Mesendoderm (in vitro differentiated cells): ENCODE results near the gene NHEJ1.

Experiments used
- DNase-seq: peaks from one replicate; pipeline ENCODE4 v3.0.0; 2013
- H2AK5ac ChIP-seq: 2 replicates; pipeline ENCODE4 v1.6.1; 2013; ENCODE audit warnings: low read length, inconsistent platforms
- H2BK120ac ChIP-seq: 2 replicates; pipeline ENCODE4 v1.6.1; 2013; ENCODE audit warnings: low read depth, mild to moderate bottlenecking, low read length, moderate library complexity, mixed read lengths
- H2BK15ac ChIP-seq: replicated peaks from 2 replicates; pipeline ENCODE4 v1.6.1; 2013; ENCODE audit warnings: low read depth, mild to moderate bottlenecking, moderate library complexity
- H2BK5ac ChIP-seq: 2 replicates; pipeline ENCODE4 v1.6.1; 2013; ENCODE audit warnings: low read length, inconsistent platforms
- H3K18ac ChIP-seq: 2 replicates; pipeline ENCODE4 v1.6.1; 2013; ENCODE audit warnings: mild to moderate bottlenecking, low read length, mixed read lengths
- H3K23ac ChIP-seq: one replicate; pipeline ENCODE4 v1.6.1; 2013; ENCODE audit warnings: low read length
- H3K27ac ChIP-seq: 2 replicates; pipeline ENCODE4 v1.5.1; 2013; ENCODE audit warnings: low read depth, mild to moderate bottlenecking, inconsistent platforms, low read length, moderate library complexity
- H3K27me3 ChIP-seq: 2 replicates; pipeline ENCODE4 v1.6.1; 2013; ENCODE audit warnings: low read length, control low read depth, mild to moderate bottlenecking, inconsistent platforms; ENCODE audit not compliant: insufficient read depth, poor library complexity
- H3K36me3 ChIP-seq: 2 replicates; pipeline ENCODE4 v1.6.1; 2013; ENCODE audit warnings: low read length, inconsistent platforms; ENCODE audit not compliant: control insufficient read depth, insufficient read depth
- H3K4ac ChIP-seq: one replicate; pipeline ENCODE4 v1.6.1; 2013; ENCODE audit warnings: low read depth, mild to moderate bottlenecking, low read length, moderate library complexity
- H3K4me1 ChIP-seq: 2 replicates; pipeline ENCODE4 v1.6.1; 2013; ENCODE audit warnings: low read depth, low read length, inconsistent platforms; ENCODE audit not compliant: control insufficient read depth
- H3K4me2 ChIP-seq: 2 replicates; pipeline ENCODE4 v1.6.1; 2013; ENCODE audit warnings: low read length
- H3K4me3 ChIP-seq: 2 replicates; pipeline ENCODE4 v1.5.1; 2013; ENCODE audit warnings: mild to moderate bottlenecking, low read length
- H3K56ac ChIP-seq: one replicate; pipeline ENCODE4 v1.6.1; 2013; ENCODE audit warnings: low read length
- H3K79me1 ChIP-seq: 2 replicates; pipeline ENCODE4 v1.6.1; 2013; ENCODE audit warnings: low read length, inconsistent platforms
- H3K79me2 ChIP-seq: 2 replicates; pipeline ENCODE4 v1.6.1; 2013; ENCODE audit warnings: mild to moderate bottlenecking, low read length; ENCODE audit not compliant: control insufficient read depth, insufficient read depth
- H3K9ac ChIP-seq: 2 replicates; pipeline ENCODE4 v1.6.1; 2013; ENCODE audit warnings: low read length, inconsistent platforms
- H4K5ac ChIP-seq: one replicate; pipeline ENCODE4 v1.6.1; 2013; ENCODE audit warnings: low read length
- H4K8ac ChIP-seq: one replicate; pipeline ENCODE4 v1.6.1; 2013; ENCODE audit warnings: low read depth, mild to moderate bottlenecking, control low read depth, low read length, moderate library complexity
- WGBS: extraction: QIAGEN DNeasy Blood & Tissue Kit; methylation state at CpG from one replicate; pipeline ENCODE4 v1.1.7; 2013; ENCODE audit warnings: low lambda C conversion rate, missing lambda C conversion rate; ENCODE audit not compliant: insufficient coverage; ENCODE audit errors: extremely low coverage; 5-methylcytosine and 5-hydroxymethylcytosine counted together

NHEJ1 gene

DNA sequence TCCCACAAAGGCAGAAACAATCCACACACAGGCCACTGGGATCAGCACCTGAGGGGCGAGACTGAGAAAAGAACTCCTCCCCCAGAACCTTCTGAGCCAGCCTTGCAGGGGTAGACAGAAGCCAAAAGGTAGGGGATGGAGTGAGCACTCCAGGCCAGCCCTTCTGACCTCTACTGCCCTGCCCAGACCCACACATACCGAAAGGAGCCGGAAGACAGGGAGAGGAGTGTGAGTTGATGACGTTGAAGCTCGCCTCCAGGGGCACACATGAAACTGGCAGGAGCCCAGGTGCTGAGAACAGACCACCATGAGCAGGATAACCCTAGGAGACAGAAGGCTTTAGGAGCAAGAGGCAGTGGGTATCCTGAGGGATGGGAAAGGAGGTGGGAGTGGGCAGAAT is 7.4 kb upstream of the NHEJ1 start:
- H3K4me2 ChIP-seq: no peak overlapping the region
- no peak overlapping the region for H3K27ac ChIP-seq
- no peaks in the 10 kb centered on the region for H3K79me2 ChIP-seq
- no peak overlapping the region for H2AK5ac ChIP-seq
- H3K4ac ChIP-seq: no peak overlapping the region
- H3K9ac ChIP-seq: no peak overlapping the region
- WGBS: no CpG with 5 or more reads among the region's 5 CpGs
- no peak overlapping the region for H2BK120ac ChIP-seq
- H3K23ac ChIP-seq: no peak overlapping the region
- no peaks in the 10 kb centered on the region for H3K27me3 ChIP-seq
- H2BK5ac ChIP-seq: no peak overlapping the region
- H3K79me1 ChIP-seq: no peaks in the 10 kb centered on the region
- H3K4me1 ChIP-seq: no peaks in the 10 kb centered on the region
- no peak overlapping the region for H3K56ac ChIP-seq
- H4K5ac ChIP-seq: no peak overlapping the region
- H3K18ac ChIP-seq: no peak overlapping the region
- H3K4me3 ChIP-seq: no peak overlapping the region
- no peak for DNase-seq
- H3K36me3 ChIP-seq: no peaks in the 10 kb centered on the region
- H2BK15ac ChIP-seq: no peak overlapping the region
- no peak overlapping the region for H4K8ac ChIP-seq

DNA sequence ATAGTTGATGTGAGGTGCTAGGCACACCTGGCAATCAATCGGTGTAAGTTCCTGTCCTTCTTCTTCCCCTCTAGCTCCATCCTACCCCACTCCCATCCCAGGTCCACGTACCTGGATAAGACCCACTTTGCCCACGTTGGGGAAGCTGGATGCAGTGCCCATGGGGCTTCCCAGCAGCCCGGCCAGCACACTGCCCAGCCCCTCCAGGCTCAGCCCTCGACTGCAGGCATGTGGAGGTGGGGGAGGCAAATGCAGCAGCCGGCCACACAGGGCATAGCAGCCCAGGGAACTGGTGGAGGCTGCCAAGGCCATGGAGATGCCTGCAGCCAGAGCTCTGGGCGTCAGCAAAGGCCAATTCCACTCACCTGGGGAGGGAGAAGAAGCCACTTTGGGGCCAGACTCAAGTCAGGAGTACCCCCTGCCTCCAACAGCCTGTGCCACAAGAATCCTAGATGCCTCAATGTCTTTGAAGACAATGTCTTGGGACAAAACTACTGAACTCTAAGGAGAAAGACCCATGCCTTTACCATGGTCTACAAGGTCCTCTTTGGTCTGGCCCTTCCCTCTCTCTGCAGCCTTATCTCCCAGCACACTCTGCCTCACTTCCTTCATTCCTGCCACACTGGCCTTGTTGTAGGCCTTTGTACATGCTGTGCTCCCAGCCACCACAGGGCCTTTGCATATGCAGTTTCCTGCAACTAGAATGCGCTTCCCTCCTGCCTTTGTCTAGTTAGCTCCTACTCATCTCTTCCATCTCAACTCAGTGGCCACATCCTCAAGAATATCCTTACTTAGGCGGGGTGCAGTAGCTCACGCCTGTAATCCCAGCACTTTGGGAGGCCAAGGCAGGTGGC is 4.7 kb upstream of the NHEJ1 start:
- peaks cover 3% of the 10 kb centered on the region for H3K4me1 ChIP-seq
- no peaks in the 10 kb centered on the region for H3K79me1 ChIP-seq
- DNase-seq: no peak
- no peaks in the 10 kb centered on the region for H3K79me2 ChIP-seq
- no peak overlapping the region for H4K5ac ChIP-seq
- no peak overlapping the region for H3K27ac ChIP-seq
- H2BK15ac ChIP-seq: no peak overlapping the region
- WGBS: no CpG with 5 or more reads among the region's 10 CpGs
- no peak overlapping the region for H3K4me2 ChIP-seq
- H3K18ac ChIP-seq: no peak overlapping the region
- H3K36me3 ChIP-seq: no peaks in the 10 kb centered on the region
- H2BK5ac ChIP-seq: no peak overlapping the region
- H3K27me3 ChIP-seq: no peaks in the 10 kb centered on the region
- no peak overlapping the region for H2AK5ac ChIP-seq
- H3K4ac ChIP-seq: no peak overlapping the region
- no peak overlapping the region for H3K4me3 ChIP-seq
- H4K8ac ChIP-seq: no peak overlapping the region
- H3K9ac ChIP-seq: no peak overlapping the region
- no peak overlapping the region for H2BK120ac ChIP-seq
- no peak overlapping the region for H3K23ac ChIP-seq
- H3K56ac ChIP-seq: no peak overlapping the region

DNA sequence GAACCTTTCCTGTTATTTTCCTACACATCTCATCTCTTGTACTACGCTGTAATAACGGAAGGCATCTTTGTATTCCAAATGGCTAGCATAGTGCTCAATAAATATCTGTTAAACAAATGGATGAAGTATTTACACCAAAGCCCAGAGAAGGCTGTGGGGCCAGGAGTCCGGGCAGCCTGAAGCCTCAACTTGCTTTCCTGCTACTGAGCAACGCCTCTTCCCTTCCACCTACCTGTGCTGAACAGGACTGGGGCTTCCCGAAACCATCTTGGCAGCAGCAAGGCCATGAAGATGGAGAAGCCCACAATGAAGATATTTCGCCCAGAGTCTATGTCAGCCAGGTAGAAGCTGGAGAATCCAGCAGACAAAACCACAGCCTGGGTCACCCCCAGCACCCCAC is 2.5 kb upstream of the NHEJ1 start:
- Histone ChIP-seq H3K27ac (no peak overlapping the region), H3K4me1 (peaks cover 3% of the 10 kb centered on the region), H3K23ac (no peak overlapping the region), H3K36me3 (no peaks in the 10 kb centered on the region), H4K8ac (no peak overlapping the region), H3K9ac (no peak overlapping the region), H3K79me1 (no peaks in the 10 kb centered on the region), H2BK5ac (no peak overlapping the region), H2AK5ac (no peak overlapping the region), H3K56ac (no peak overlapping the region), H3K27me3 (no peaks in the 10 kb centered on the region), H3K79me2 (no peaks in the 10 kb centered on the region), H4K5ac (no peak overlapping the region), H2BK15ac (no peak overlapping the region), H3K4ac (no peak overlapping the region), H3K18ac (no peak overlapping the region), H3K4me2 (no peak overlapping the region), H3K4me3 (no peak overlapping the region), H2BK120ac (no peak overlapping the region)
- DNase-seq: no peak
- WGBS: no CpG with 5 or more reads among the region's 6 CpGs

DNA sequence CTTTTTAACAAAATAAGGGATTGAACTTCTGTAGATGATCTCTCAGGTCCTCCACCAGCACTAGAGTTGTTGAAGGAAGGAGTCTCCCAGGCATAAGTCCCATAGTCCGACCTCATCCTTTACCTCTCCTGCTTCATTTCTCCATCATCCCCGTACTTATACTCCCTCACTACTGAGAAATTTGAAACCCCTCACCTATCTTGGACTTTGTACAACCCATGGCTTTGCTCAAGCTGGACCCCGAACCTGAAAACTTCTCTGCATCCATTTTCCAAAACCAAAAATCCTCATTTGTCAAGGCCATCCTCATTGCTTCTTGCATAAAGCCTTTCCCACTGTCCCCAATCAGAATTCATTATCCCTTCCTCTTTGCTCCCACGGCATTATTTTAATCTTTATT is 482 bp upstream of the NHEJ1 start:
- H2BK5ac ChIP-seq: no peak overlapping the region
- peak overlapping the region; percentile 74 for H3K56ac ChIP-seq
- WGBS: no CpG with 5 or more reads among the region's 4 CpGs
- H3K4me3 ChIP-seq: peak overlapping the region; percentile 16
- H3K79me2 ChIP-seq: no peaks in the 10 kb centered on the region
- no peak overlapping the region for H2BK15ac ChIP-seq
- H3K4me1 ChIP-seq: peaks cover 3% of the 10 kb centered on the region
- H3K4ac ChIP-seq: no peak overlapping the region
- peak overlapping the region; percentile 68 for H3K9ac ChIP-seq
- H3K36me3 ChIP-seq: peaks cover 2% of the 10 kb centered on the region
- no peak overlapping the region for H3K18ac ChIP-seq
- H3K23ac ChIP-seq: no peak overlapping the region
- DNase-seq: no peak
- H3K27me3 ChIP-seq: no peaks in the 10 kb centered on the region
- H3K79me1 ChIP-seq: no peaks in the 10 kb centered on the region
- H2AK5ac ChIP-seq: no peak overlapping the region
- H3K27ac ChIP-seq: no peak overlapping the region
- H4K8ac ChIP-seq: no peak overlapping the region
- no peak overlapping the region for H4K5ac ChIP-seq
- H3K4me2 ChIP-seq: peak overlapping the region; percentile 48
- no peak overlapping the region for H2BK120ac ChIP-seq

DNA sequence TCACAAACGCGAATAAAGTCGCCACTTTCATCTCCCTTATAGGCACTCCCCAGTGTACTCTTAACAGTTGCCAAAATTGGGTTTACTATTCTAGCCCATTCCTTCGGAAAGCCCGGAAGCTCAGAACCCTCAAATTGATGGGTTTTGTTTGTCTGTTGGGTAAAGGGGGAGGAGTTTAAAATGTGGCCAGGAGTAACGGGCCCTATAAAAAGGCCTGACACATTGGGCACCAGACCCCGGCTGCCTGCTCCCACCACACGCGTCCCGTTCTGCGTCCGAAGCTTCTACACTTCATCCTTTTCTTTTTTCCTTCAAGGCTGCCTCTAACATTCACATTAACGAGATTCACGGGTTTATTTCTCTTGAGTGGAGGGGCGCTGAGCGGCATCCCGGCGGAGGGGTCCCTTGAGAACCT is 837 bp downstream of the NHEJ1 start:
- Histone ChIP-seq H4K8ac (no peak overlapping the region), H3K4ac (no peak overlapping the region), H3K23ac (no peak overlapping the region), H3K79me1 (no peaks in the 10 kb centered on the region), H3K4me1 (peaks cover 3% of the 10 kb centered on the region), H3K18ac (no peak overlapping the region), H3K27ac (no peak overlapping the region), H3K27me3 (no peaks in the 10 kb centered on the region), H3K36me3 (peaks cover 2% of the 10 kb centered on the region), H2BK5ac (no peak overlapping the region), H3K79me2 (no peaks in the 10 kb centered on the region), H4K5ac (no peak overlapping the region), H3K9ac (peak overlapping the region; percentile 50), H2BK15ac (no peak overlapping the region), H2BK120ac (no peak overlapping the region), H2AK5ac (no peak overlapping the region), H3K4me2 (peak overlapping the region; percentile 54), H3K4me3 (no peak overlapping the region), H3K56ac (peak overlapping the region; percentile 77)
- WGBS: no CpG with 5 or more reads among the region's 18 CpGs
- no peak for DNase-seq

DNA sequence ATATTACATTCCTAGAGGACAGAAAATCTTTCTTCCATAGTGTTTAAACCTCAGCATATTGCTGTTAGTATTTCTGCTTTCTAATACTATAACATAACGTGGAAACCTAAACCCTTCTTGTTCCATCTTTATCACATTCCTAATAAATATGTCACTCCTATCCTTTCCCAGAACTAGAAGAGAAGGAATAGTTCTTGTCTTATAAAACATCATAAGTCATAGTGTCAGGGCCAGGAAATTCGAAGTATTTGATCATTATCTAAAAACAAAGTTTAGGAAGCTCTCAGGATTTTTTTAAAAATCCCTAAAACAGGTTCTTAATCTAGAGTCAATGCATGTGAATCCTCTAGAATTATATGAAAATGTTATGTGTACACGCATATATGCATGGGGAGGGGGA is 2.0 kb downstream of the NHEJ1 start:
- H2BK15ac ChIP-seq: no peak overlapping the region
- no peak overlapping the region for H3K4ac ChIP-seq
- no peaks in the 10 kb centered on the region for H3K79me1 ChIP-seq
- no peak overlapping the region for H3K23ac ChIP-seq
- no peak overlapping the region for H3K4me2 ChIP-seq
- no peak overlapping the region for H2BK5ac ChIP-seq
- H3K4me3 ChIP-seq: no peak overlapping the region
- H4K8ac ChIP-seq: no peak overlapping the region
- no peak overlapping the region for H3K9ac ChIP-seq
- no peak overlapping the region for H3K27ac ChIP-seq
- no peak for DNase-seq
- no CpG with 5 or more reads among the region's 3 CpGs for WGBS
- no peak overlapping the region for H3K56ac ChIP-seq
- no peak overlapping the region for H2AK5ac ChIP-seq
- H3K36me3 ChIP-seq: peaks cover 2% of the 10 kb centered on the region
- H3K27me3 ChIP-seq: no peaks in the 10 kb centered on the region
- no peak overlapping the region for H2BK120ac ChIP-seq
- no peak overlapping the region for H3K18ac ChIP-seq
- H3K79me2 ChIP-seq: no peaks in the 10 kb centered on the region
- no peak overlapping the region for H4K5ac ChIP-seq
- peaks cover 3% of the 10 kb centered on the region for H3K4me1 ChIP-seq
